Adrenal gland (tissue), 12 donors: ENCODE data around the gene VPS54. TPM values are rescaled to one million over a fixed set of nuclear protein-coding genes. Genes with fewer than 3 reads are reported as not detected.
A peak's percentile ranks its signal among the peaks of the same experiment; 100 is the strongest.
"Not testable (repeated sequence)": the region's sequence is repeated elsewhere in the genome, so short reads cannot be mapped to it uniquely, and the experiment has no call there.

Experiments used
- DNase-seq, 7 donors: peaks; one replicate each; pipeline ENCODE4 v3.0.0-alpha.2; 2019 to 2020
- H3K27ac ChIP-seq, 5 donors: fragments of 200-600 bp; sonication (generic) in 4 of 5; 1 replicate in 3 of 5; 2 replicates in 2 of 5; pipeline versions ENCODE4 v1.5.1 to v1.8.0; 2016 to 2020; ENCODE audit warnings: mild to moderate bottlenecking in 1 of 5
- H3K27me3 ChIP-seq: fragments of 200-600 bp; 2 replicates; pipeline ENCODE4 v1.8.0; 2021
- H3K36me3 ChIP-seq, 2 donors: fragments of 200-600 bp; replicated peaks in 1 of 2; 1 replicate in 1 of 2; 2 replicates in 1 of 2; pipeline versions ENCODE4 v1.5.1 to v1.8.0; 2018 to 2022
- H3K4me1 ChIP-seq, 2 donors: fragments of 200-600 bp; replicated peaks in 1 of 2; 1 replicate in 1 of 2; 2 replicates in 1 of 2; pipeline versions ENCODE4 v1.5.1 to v1.8.0; 2018 to 2021
- H3K4me3 ChIP-seq, 4 donors: fragments of 200-600 bp; sonication (generic) in 3 of 4; one replicate each; pipeline ENCODE4 v1.5.1; 2016 to 2018
- H3K9me3 ChIP-seq, 3 donors: fragments of 200-600 bp; sonication (generic) in 1 of 3; replicated peaks in 1 of 3; 1 replicate in 2 of 3; 2 replicates in 1 of 3; pipeline versions ENCODE4 v1.5.1 to v1.8.0; 2016 to 2021
- POLR2A ChIP-seq, 2 donors: fragments of 450-650 bp; IDR thresholded peaks; one replicate each; pipeline ENCODE4 v1.6.1; 2017; ENCODE audit warnings: antibody characterized with exemption in 2 of 2, mild to moderate bottlenecking in 2 of 2, moderate library complexity in 1 of 2
- WGBS, 4 donors: extraction: QIAGEN DNeasy Blood & Tissue Kit in 2 of 4; methylation state at CpG; one replicate each; pipeline versions ENCODE4 v1.1.5 to v1.1.7; 2013 to 2017; 5-methylcytosine and 5-hydroxymethylcytosine counted together
- intact Hi-C, 2 donors: fragments of 100-400 bp; cut with DNase I; formaldehyde crosslinking; loops; one replicate each; pipeline versions ENCODE4 v1.14.1 to v1.15.0; 2022 to 2023
- polyA plus RNA-seq, 3 donors: library from polyadenylated mRNA; stranded (reverse); fragments of 200-250 nt in 2 of 3; fragments of 350-450 nt in 1 of 3; fragmentation: Illumina TruSeq in 1 of 3; extraction: RNeasy Lipid Tissue Mini Kit (QIAGEN cat#74804) in 1 of 3; gene quantifications; one replicate each; pipeline ENCODE4 v1.2.3, GENCODE V29; 2013 to 2014
- total RNA-seq, 9 donors: library from RNA; depleted of rRNA in 4 of 9; stranded (reverse); fragments of >200 nt in 4 of 9; fragments of 120-200 nt in 1 of 9; fragmentation: NEBNext Ultra II Directional in 1 of 9; extraction: Animal tissue kit (Norgen Biotek cat#: 25700) in 1 of 9; gene quantifications; one replicate each; pipeline versions ENCODE4 v1.1.0 to v1.2.4, GENCODE V29; 2013 to 2023
- TF ChIP-seq, protein P1 (sequence below), 6 experiments: fragments of 450-650 bp in 4 of 6; fragments of 200-600 bp in 2 of 6; sonication (generic) in 1 of 6; IDR thresholded peaks; 1 replicate in 5 of 6; 2 replicates in 1 of 6; pipeline versions ENCODE4 v1.5.1 to v1.8.0; 2016 to 2021; ENCODE audit warnings: antibody characterized with exemption in 6 of 6, mild to moderate bottlenecking in 2 of 6, moderate library complexity in 1 of 6
- donor health status: healthy with polysubstance abuse.
- donor health status: Bipolar disorder and iron deficiency.
- donor health status: DM: yes; HTN: yes; CAD: no.
- donor health status: DM: no; HTN: no; CAD: no.
- donor health status: DM: no; HTN: no; CAD: no.
- donor health status: DM: yes; HTN: yes; CAD: no.

VPS54 gene
- total and polyA plus RNA-seq, 12 donors, result 15.1 to 38.9 (median 19.0) TPM

DNA sequence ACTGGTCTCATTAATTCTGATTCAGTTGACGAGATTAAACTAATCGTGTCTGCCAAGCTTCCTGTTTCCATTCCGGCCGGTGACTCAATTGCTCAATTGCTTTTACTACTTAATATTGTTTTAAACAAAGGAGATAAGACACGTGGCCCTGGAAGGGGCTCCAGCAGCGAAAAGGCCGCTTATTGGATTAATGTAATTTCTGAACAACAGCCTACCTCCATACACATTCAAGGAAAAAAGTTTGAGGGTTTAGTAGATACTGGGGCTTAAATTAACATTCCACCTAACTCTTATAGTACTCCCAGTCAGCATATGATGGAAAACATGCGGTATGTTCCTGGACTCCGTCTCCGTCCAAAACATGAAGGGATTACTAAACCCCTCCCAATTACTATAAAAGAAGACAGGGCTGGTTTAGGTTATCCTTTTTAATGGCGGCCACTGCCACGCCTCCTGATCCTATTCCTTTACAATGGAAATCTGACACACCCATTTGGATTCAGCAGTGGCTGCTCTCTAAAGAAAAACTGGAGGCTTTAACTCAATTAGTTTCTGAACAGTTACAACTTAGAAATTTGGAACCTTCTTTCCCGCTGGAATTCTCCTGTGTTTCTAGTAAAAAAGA, 27.1 kb downstream of the VPS54 start:
- Histone ChIP-seq H3K27me3 (no peaks in the 10 kb centered on the region), H3K9me3 (no peaks in the 10 kb centered on the region), H3K27ac (no peak overlapping the region), H3K4me1 (no peaks in the 10 kb centered on the region), H3K36me3 (no peaks in the 10 kb centered on the region), H3K4me3 (no peak overlapping the region)
- WGBS, 4 donors, result 86 to 91% (median 87%) methylated on average over 13 of the region's 13 CpGs
- TF ChIP-seq, protein P1, sequence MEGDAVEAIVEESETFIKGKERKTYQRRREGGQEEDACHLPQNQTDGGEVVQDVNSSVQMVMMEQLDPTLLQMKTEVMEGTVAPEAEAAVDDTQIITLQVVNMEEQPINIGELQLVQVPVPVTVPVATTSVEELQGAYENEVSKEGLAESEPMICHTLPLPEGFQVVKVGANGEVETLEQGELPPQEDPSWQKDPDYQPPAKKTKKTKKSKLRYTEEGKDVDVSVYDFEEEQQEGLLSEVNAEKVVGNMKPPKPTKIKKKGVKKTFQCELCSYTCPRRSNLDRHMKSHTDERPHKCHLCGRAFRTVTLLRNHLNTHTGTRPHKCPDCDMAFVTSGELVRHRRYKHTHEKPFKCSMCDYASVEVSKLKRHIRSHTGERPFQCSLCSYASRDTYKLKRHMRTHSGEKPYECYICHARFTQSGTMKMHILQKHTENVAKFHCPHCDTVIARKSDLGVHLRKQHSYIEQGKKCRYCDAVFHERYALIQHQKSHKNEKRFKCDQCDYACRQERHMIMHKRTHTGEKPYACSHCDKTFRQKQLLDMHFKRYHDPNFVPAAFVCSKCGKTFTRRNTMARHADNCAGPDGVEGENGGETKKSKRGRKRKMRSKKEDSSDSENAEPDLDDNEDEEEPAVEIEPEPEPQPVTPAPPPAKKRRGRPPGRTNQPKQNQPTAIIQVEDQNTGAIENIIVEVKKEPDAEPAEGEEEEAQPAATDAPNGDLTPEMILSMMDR (IDR thresholded peaks at IDR 0.05), result no peak
- TF ChIP-seq POLR2A (IDR thresholded peaks at IDR 0.05), result no peak
- no peak for DNase-seq
- intact Hi-C loops, result no loop called here

DNA sequence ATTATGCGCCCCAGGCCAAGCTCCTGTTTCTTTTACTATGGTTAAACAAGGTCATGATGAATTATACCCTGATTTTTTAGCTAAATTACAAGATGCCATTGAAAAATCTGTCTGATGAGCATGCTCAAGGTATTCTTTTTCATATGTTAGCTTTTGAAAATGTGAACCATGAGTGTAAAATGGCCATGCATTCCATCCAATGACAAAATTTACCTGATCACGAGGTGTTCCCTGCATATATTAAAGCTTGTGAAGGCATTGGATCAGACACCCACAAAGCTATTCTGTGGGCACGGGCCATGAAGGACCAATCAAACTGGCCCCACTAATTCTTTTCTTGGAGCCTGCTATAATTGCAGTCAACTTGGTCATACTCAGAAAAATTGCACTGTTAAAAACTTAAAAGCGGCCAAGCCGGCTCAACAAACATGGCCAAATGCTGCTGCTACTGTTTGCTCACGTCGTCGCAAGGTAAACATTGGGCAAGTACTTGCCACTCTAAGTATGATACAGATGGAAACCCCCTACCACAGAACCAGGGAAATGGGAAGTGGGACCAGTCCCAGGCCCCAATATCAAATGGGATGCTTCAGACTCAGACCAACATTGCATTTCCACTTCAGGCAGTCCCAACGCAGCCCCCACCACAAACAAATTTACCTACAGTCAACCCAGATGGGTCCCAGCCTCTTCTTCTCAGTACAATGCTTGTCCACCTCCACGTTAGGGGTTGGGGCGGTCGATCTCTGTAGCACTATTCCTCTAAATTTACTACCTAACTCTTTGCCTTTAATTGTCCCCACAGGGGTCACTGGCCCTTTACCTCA, 27.8 kb downstream of the VPS54 start:
- 97 to 99% (median 97%) methylated on average over 12 of the region's 12 CpGs for WGBS, 4 donors
- DNase-seq, intact Hi-C loops, H3K27me3 ChIP-seq, H3K4me1 ChIP-seq, H3K4me3 ChIP-seq, H3K27ac ChIP-seq, H3K36me3 ChIP-seq, H3K9me3 ChIP-seq: not testable (repeated sequence)

GRCh38 chr2:63990072-63990471, 29.2 kb downstream of the VPS54 start:
- H3K9me3 ChIP-seq, result no peaks in the 10 kb centered on the region
- H3K4me1 ChIP-seq, result peaks cover 10 to 16% of the 10 kb centered on the region in 2 donors
- H3K27ac ChIP-seq, result no peak overlapping the region
- 90 to 94% (median 93%) methylated on average over 12 of the region's 12 CpGs for WGBS, 4 donors
- DNase-seq, result no peak
- TF ChIP-seq, protein P1 (IDR thresholded peaks at IDR 0.05), result no peak
- no peak for TF ChIP-seq POLR2A (IDR thresholded peaks at IDR 0.05)
- H3K36me3 ChIP-seq, result no peaks in the 10 kb centered on the region
- intact Hi-C loops, result no loop called here
- H3K27me3 ChIP-seq, result no peaks in the 10 kb centered on the region
- H3K4me3 ChIP-seq, result no peak overlapping the region

GRCh38 chr2:63988842-63989436, 30.3 kb downstream of the VPS54 start:
- intact Hi-C loops, DNase-seq, H3K27ac ChIP-seq, H3K36me3 ChIP-seq, H3K4me3 ChIP-seq, H3K9me3 ChIP-seq, H3K27me3 ChIP-seq: not testable (repeated sequence)
- H3K4me1 ChIP-seq, result peaks cover 12 to 26% of the 10 kb centered on the region in 2 donors
- 89 to 91% (median 90%) methylated on average over 12 of the region's 12 CpGs for WGBS, 4 donors

- Histone ChIP-seq H3K9me3 (no peaks in the 10 kb centered on the region), H3K4me3 (no peak overlapping the region), H3K4me1 (peaks cover 12 to 26% of the 10 kb centered on the region in 2 donors), H3K27me3 (no peaks in the 10 kb centered on the region), H3K27ac (peak overlapping the region in 4 of 5 donors; percentile 3 to 54 (median 24)), H3K36me3 (no peaks in the 10 kb centered on the region)
- 36 to 45% (median 42%) methylated on average over 6 of the region's 6 CpGs for WGBS, 4 donors
- intact Hi-C loops, result no loop called here
- peak; percentile 25 to 84 (median 73) for DNase-seq
- TF ChIP-seq, protein P1 (IDR thresholded peaks at IDR 0.05), result no peak
- TF ChIP-seq POLR2A (IDR thresholded peaks at IDR 0.05), result no peak
These were observed 34.4 kb downstream of the VPS54 start for GRCh38 chr2:63984606-63985359.
